Ovary (tissue), 9 donors: Measurements from ENCODE around the gene SBK2. TPM values are rescaled to one million over a fixed set of nuclear protein-coding genes. Genes with fewer than 3 reads are reported as not detected.
"Not testable (repeated sequence)": the region's sequence is repeated elsewhere in the genome, so short reads cannot be mapped to it uniquely, and the experiment has no call there.

Experiments used
- DNase-seq, 5 donors: peaks; one replicate each; pipeline ENCODE4 v3.0.0-alpha.2; 2019 to 2020
- H3K27ac ChIP-seq, 2 donors: fragments of 200-600 bp; one replicate each; pipeline versions ENCODE4 v1.5.1 to v1.8.0; 2019 to 2022
- H3K27me3 ChIP-seq: fragments of 200-600 bp; one replicate; pipeline ENCODE4 v1.8.0; 2022
- H3K36me3 ChIP-seq: fragments of 200-600 bp; sonication (generic); one replicate; pipeline ENCODE4 v1.5.1; 2019
- H3K4me1 ChIP-seq: one replicate; pipeline ENCODE4 v1.8.1; 2013; ENCODE audit warnings: mild to moderate bottlenecking, moderate library complexity; ENCODE audit not compliant: insufficient read depth
- H3K4me3 ChIP-seq: fragments of 200-600 bp; sonication (generic); one replicate; pipeline ENCODE4 v1.5.1; 2017
- H3K9me3 ChIP-seq, 2 donors: fragments of 200-600 bp in 1 of 2; sonication (generic) in 1 of 2; one replicate each; pipeline versions ENCODE4 v1.5.1 to v1.8.1; 2013 to 2019; ENCODE audit warnings: mild to moderate bottlenecking in 1 of 2, moderate library complexity in 1 of 2
- EP300 ChIP-seq: sonication (generic); formaldehyde crosslinking; IDR thresholded peaks from one replicate; pipeline ENCODE4 v1.6.1; 2017; ENCODE audit warnings: antibody characterized with exemption
- POLR2A ChIP-seq: fragments of 450-650 bp; IDR thresholded peaks from one replicate; pipeline ENCODE4 v1.6.1; 2017; ENCODE audit warnings: antibody characterized with exemption, mild to moderate bottlenecking, moderate library complexity
- WGBS, 3 donors: extraction: QIAGEN DNeasy Blood & Tissue Kit in 1 of 3; methylation state at CpG; one replicate each; pipeline versions ENCODE4 v1.1.5 to v1.1.7; 2013 to 2017; 5-methylcytosine and 5-hydroxymethylcytosine counted together
- intact Hi-C, 4 donors: fragments of 100-400 bp; cut with DNase I; formaldehyde crosslinking; loops; one replicate each; pipeline versions ENCODE4 v1.11.0 to v1.15.1; 2022 to 2023
- polyA plus RNA-seq, 2 donors: library from polyadenylated mRNA; stranded (reverse); fragments of 200-250 nt in 1 of 2; fragments of 350-450 nt in 1 of 2; fragmentation: Illumina TruSeq in 1 of 2; extraction: RNeasy Lipid Tissue Mini Kit (QIAGEN cat#74804) in 1 of 2; gene quantifications; one replicate each; pipeline ENCODE4 v1.2.3, GENCODE V29; 2013 to 2014
- total RNA-seq, 7 donors: library from RNA; depleted of rRNA in 2 of 7; stranded (reverse); fragments of >200 nt in 2 of 7; fragmentation: NEBNext Ultra II Directional in 3 of 7; extraction: Animal tissue kit (Norgen Biotek cat#: 25700) in 3 of 7; gene quantifications; one replicate each; pipeline versions ENCODE4 v1.1.0 to v1.2.4, GENCODE V29; 2016 to 2023
- TF ChIP-seq, protein P1 (sequence below), 3 donors: fragments of 450-650 bp in 2 of 3; fragments of 200-600 bp in 1 of 3; IDR thresholded peaks; one replicate each; pipeline versions ENCODE4 v1.5.1 to v1.8.0; 2016 to 2022; ENCODE audit warnings: antibody characterized with exemption in 3 of 3, mild to moderate bottlenecking in 1 of 3
- donor health status: DM: no; HTN: no; CAD: no; lungs with moderate emphysema.
- donor health status: DM: no; HTN: no; CAD: no.
- donor health status: Bipolar disorder and iron deficiency.
- donor health status: DM: yes; HTN: yes; CAD: no.
- donor health status: DM: no; HTN: no; CAD: no.
- donor health status: DM: yes; HTN: yes; CAD: no.

SBK2 gene
- total and polyA plus RNA-seq, 9 donors, result 0.20 to 1.0 TPM; not detected in 7

DNA sequence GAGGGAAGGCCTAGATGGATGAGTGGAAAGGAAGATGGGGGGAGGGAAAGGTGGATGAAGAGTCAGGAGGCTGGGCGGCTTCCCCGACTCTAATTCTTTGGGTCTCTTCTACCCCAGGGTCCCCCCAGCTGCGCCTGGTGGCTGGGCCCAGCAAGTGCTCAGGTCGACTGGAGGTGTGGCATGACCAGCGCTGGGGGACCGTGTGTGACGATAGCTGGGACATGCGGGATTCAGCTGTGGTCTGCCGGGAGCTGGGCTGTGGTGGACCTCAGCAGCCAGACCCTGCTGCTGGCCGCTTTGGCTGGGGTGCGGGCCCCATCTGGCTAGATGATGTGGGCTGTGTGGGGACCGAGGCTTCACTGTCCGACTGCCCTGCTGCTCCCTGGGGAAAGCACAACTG is 39.2 kb downstream of the SBK2 start:
- H3K4me1 ChIP-seq, result peaks cover 8% of the 10 kb centered on the region
- TF ChIP-seq, protein P1, sequence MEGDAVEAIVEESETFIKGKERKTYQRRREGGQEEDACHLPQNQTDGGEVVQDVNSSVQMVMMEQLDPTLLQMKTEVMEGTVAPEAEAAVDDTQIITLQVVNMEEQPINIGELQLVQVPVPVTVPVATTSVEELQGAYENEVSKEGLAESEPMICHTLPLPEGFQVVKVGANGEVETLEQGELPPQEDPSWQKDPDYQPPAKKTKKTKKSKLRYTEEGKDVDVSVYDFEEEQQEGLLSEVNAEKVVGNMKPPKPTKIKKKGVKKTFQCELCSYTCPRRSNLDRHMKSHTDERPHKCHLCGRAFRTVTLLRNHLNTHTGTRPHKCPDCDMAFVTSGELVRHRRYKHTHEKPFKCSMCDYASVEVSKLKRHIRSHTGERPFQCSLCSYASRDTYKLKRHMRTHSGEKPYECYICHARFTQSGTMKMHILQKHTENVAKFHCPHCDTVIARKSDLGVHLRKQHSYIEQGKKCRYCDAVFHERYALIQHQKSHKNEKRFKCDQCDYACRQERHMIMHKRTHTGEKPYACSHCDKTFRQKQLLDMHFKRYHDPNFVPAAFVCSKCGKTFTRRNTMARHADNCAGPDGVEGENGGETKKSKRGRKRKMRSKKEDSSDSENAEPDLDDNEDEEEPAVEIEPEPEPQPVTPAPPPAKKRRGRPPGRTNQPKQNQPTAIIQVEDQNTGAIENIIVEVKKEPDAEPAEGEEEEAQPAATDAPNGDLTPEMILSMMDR (IDR thresholded peaks at IDR 0.05), result no peak
- no peak for TF ChIP-seq EP300
- no peak for TF ChIP-seq POLR2A
- no peaks in the 10 kb centered on the region for H3K9me3 ChIP-seq
- no peak overlapping the region for H3K4me3 ChIP-seq
- no peak overlapping the region for H3K27ac ChIP-seq
- WGBS, 3 donors, result 83 to 88% (median 87%) methylated on average over 13 of the region's 13 CpGs
- no peak for DNase-seq
- no peaks in the 10 kb centered on the region for H3K27me3 ChIP-seq
- intact Hi-C loops, result no loop called here
- no peaks in the 10 kb centered on the region for H3K36me3 ChIP-seq

DNA sequence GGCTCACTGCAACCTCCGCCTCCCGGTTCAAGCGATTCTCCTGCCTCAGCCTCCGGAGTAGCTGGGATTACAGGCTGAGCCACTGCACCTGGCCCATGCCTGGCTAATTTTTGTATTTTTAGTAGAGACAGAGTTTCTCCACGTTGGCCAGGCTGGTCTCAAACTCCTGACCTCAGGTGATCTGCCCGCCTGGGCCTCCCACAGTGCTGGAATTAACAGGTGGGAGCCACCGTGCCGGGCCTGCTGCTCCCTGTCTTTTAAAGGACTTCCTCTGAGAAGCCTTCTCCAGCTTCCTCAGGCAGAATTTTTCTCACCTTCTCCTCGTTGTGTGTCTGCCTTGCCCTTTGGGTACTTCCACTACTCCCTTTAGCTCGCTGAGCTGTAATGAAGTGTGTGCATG is 40.1 kb downstream of the SBK2 start:
- H3K36me3 ChIP-seq, H3K9me3 ChIP-seq, H3K27me3 ChIP-seq, intact Hi-C loops, H3K27ac ChIP-seq, DNase-seq, H3K4me1 ChIP-seq, H3K4me3 ChIP-seq: not testable (repeated sequence)
- 79 to 82% (median 81%) methylated on average over 10 of the region's 10 CpGs for WGBS, 3 donors

DNA sequence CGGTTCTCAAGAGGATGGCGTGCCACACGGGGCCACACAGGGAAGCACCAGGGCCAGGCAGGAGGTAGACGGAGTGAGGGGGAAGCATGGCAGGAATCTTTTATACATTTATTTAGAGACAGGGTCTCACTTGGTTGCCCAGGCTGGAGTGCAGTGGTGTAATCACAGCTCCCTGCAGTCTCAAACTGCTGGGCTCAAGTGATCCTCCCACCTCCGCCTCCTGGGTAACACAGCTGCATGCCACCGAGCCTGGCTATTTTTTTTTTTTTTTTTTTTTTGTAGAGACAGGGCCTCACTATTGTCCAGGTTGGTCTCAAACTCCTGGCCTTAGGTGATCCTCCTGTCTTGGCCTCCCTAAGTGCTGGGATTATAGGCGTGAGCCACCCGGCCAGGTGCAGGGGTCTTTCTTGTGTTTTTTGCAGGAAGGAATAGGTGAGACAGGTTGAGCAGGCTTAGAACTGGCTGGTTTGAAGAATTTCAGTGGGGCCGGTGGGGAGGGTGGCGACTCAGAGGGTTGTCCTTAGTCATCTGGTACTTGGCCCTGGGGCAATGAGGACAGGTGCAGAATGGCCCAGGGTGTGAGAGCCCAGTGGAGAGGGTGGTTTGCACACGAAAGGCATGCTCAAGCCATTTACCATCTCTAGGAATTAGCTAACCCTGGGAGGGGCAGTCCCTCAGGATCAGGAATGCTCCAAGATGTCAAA is 41.1 kb downstream of the SBK2 start:
- no peak for DNase-seq
- intact Hi-C loops, result no loop called here
- Histone ChIP-seq H3K27ac (no peak overlapping the region), H3K4me1 (peaks cover 8% of the 10 kb centered on the region), H3K27me3 (no peaks in the 10 kb centered on the region), H3K4me3 (no peak overlapping the region), H3K9me3 (no peaks in the 10 kb centered on the region), H3K36me3 (no peaks in the 10 kb centered on the region)
- WGBS, 3 donors, result 82 to 88% (median 83%) methylated on average over 11 of the region's 11 CpGs
- TF ChIP-seq EP300, result no peak
- TF ChIP-seq, protein P1 (IDR thresholded peaks at IDR 0.05), result no peak
- no peak for TF ChIP-seq POLR2A

DNA sequence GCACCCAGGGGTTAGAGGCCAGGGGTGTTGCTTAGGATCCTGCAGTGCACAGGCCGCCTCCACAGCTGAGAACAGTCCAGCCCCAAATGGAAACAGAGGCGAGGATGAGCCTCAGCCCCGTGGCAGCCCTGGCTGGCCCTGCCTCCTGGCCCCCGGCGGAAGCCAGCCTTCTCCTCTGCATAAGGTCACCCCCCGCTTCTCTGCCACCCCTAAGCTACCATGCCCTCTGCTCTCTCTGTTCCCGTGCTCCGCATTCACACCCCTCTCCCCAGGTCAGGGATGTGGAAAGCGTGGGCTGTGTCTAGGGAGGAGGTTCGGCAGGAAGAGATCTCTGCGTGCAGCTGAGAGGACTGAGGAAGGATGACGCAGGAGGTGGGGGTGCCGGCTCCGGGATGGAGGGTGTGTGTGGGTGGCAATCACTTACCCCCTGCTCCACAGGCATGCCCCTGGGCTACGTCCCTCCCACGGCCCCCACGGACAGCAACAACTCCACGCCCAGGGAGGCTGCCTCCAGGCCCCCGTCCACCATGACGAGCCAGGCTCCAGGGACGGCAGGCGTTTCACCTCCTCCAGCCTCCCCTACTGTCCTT is 42.7 kb downstream of the SBK2 start:
- intact Hi-C loops, result no loop called here
- Histone ChIP-seq H3K36me3 (no peaks in the 10 kb centered on the region), H3K9me3 (no peaks in the 10 kb centered on the region), H3K4me3 (peak overlapping the region; percentile 39), H3K27me3 (no peaks in the 10 kb centered on the region), H3K4me1 (peaks cover 8% of the 10 kb centered on the region), H3K27ac (peak overlapping the region; percentile 89 to 94)
- 2 to 3% (median 2%) methylated on average over 22 of the region's 22 CpGs for WGBS, 3 donors
- peak; percentile 82 to 90 (median 87) for DNase-seq
- TF ChIP-seq POLR2A, result peak; percentile 76
- TF ChIP-seq, protein P1 (IDR thresholded peaks at IDR 0.05), result no peak
- TF ChIP-seq EP300, result no peak

DNA sequence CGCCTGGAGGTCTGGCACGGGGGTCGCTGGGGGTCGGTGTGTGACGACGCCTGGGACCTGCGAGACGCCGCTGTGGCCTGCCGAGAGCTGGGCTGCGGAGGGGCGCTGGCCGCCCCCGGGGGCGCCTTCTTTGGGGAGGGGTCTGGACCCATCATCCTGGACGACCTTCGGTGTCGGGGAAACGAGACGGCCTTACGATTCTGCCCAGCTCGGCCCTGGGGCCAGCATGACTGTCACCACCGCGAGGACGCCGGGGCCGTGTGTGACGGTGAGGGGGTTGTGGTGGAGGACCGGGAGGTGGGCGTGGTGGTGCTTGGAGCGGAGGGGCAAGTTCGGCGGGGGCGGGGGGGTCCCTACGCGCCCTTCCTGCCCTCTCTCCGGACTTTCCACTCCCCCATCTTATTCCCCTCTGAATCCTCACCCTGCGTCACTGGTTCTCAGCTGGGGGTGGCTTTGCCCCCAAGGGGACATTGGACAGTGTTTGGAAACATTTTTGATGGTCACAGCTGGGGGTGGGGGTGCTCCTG is 43.2 kb downstream of the SBK2 start:
- H3K36me3 ChIP-seq, result no peaks in the 10 kb centered on the region
- WGBS, 3 donors, result 5 to 14% (median 9%) methylated on average over 15 to 37 of the region's 38 CpGs
- DNase-seq, result peak in 4 of 5 donors; percentile 53 to 69 (median 63)
- no peaks in the 10 kb centered on the region for H3K27me3 ChIP-seq
- H3K4me1 ChIP-seq, result peaks cover 8% of the 10 kb centered on the region
- H3K4me3 ChIP-seq, result peak overlapping the region; percentile 39
- intact Hi-C loops, result no loop called here
- H3K9me3 ChIP-seq, result no peaks in the 10 kb centered on the region
- TF ChIP-seq EP300 (no peak), POLR2A (no peak)
- TF ChIP-seq, protein P1 (IDR thresholded peaks at IDR 0.05), result no peak
- H3K27ac ChIP-seq, result peak overlapping the region; percentile 89 to 94
